Measurements from ENCODE around the gene ERC2. TPM values are rescaled to one million over a fixed set of nuclear protein-coding genes. Genes with fewer than 3 reads are reported as not detected.

The ERC2 gene
- total RNA-seq, 2 donors from 2014 or later, result 0.21 to 0.30 TPM

GRCh38 chr3:56164436-56164835 is 303.8 kb downstream of the ERC2 start:
- no peak overlapping the region for H3K4me3 ChIP-seq
- TF ChIP-seq, protein P1, sequence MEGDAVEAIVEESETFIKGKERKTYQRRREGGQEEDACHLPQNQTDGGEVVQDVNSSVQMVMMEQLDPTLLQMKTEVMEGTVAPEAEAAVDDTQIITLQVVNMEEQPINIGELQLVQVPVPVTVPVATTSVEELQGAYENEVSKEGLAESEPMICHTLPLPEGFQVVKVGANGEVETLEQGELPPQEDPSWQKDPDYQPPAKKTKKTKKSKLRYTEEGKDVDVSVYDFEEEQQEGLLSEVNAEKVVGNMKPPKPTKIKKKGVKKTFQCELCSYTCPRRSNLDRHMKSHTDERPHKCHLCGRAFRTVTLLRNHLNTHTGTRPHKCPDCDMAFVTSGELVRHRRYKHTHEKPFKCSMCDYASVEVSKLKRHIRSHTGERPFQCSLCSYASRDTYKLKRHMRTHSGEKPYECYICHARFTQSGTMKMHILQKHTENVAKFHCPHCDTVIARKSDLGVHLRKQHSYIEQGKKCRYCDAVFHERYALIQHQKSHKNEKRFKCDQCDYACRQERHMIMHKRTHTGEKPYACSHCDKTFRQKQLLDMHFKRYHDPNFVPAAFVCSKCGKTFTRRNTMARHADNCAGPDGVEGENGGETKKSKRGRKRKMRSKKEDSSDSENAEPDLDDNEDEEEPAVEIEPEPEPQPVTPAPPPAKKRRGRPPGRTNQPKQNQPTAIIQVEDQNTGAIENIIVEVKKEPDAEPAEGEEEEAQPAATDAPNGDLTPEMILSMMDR (IDR thresholded peaks at IDR 0.05), result no peak
- intact Hi-C loops (cut with DNase I), result no loop called here
- no peaks in the 10 kb centered on the region for H3K4me1 ChIP-seq
- H3K9ac ChIP-seq (ENCODE audit: low read depth in 2 of 2, low read length in 2 of 2), result no peak overlapping the region
- no peaks in the 10 kb centered on the region for H3K36me3 ChIP-seq
- no peaks in the 10 kb centered on the region for H3K27me3 ChIP-seq
- no peaks in the 10 kb centered on the region for H3K9me3 ChIP-seq
- H3K27ac ChIP-seq, result no peak overlapping the region
- no peak for DNase-seq

DNA sequence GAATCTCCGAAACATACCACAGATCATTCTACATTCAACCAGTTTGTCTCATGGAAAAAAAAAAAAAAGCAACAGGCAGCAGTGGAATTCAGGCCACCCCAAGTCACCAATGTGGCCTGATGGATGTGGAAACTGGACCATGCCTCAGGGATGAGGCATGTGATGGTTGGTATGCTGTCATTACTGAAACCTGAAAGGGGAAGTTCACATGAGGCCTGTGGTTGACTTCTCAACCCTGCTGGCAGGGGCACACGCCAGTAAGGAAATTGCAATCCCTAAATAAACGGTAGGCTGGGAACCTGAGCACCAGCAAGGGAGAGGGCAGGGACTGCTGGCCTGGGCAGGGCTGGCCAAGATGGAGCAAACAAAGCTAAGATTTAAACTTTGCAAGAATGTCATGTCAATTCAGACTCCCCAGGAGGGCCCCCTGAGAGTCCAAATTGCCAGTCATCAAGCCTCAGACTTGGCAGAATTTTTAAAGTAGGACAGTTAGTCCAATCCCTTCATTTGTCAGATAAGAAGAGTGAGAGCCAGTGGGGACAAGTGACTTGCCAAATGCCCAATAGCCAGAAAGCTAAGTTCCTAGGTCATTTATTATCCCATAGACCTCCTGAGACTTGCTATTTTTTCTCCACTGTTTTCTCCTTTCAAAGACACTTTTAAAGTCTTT is 310.4 kb downstream of the ERC2 start:
- Histone ChIP-seq H3K9ac (ENCODE audit: low read depth in 2 of 2, low read length in 2 of 2) (no peak overlapping the region), H3K4me1 (no peaks in the 10 kb centered on the region), H3K27ac (no peak overlapping the region), H3K4me3 (no peak overlapping the region), H3K9me3 (no peaks in the 10 kb centered on the region), H3K27me3 (no peaks in the 10 kb centered on the region), H3K36me3 (no peaks in the 10 kb centered on the region)
- intact Hi-C loops (cut with DNase I), result no loop called here
- TF ChIP-seq, protein P1 (IDR thresholded peaks at IDR 0.05), result no peak
- no peak for DNase-seq

DNA sequence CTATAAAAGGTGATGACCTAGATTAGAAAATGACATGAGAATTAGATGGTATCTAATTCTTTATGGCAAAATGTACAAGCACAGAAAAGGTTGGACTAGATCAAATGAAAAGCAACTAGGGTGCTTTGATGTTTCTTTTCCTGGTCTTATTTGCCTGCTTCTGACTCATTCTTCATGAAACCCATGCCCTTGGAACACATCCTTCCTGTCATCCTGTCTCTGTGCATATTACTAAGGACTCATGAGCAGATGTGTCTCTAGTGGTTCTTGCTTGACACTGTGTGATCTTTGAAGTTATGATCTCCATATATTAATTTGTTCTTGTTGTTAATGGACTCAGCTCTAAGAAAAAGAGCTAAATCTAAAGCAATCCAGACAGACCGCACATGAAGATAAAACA is 314.0 kb downstream of the ERC2 start:
- TF ChIP-seq, protein P1 (IDR thresholded peaks at IDR 0.05), result no peak
- Histone ChIP-seq H3K4me1 (no peaks in the 10 kb centered on the region), H3K27me3 (no peaks in the 10 kb centered on the region), H3K36me3 (no peaks in the 10 kb centered on the region), H3K27ac (no peak overlapping the region), H3K9ac (ENCODE audit: low read depth in 2 of 2, low read length in 2 of 2) (no peak overlapping the region), H3K9me3 (no peaks in the 10 kb centered on the region), H3K4me3 (no peak overlapping the region)
- DNase-seq, result no peak
- intact Hi-C loops (cut with DNase I), result no loop called here

- TF ChIP-seq, protein P1 (IDR thresholded peaks at IDR 0.05), result no peak
- H3K4me3 ChIP-seq, result no peak overlapping the region
- no peaks in the 10 kb centered on the region for H3K4me1 ChIP-seq
- H3K36me3 ChIP-seq, result no peaks in the 10 kb centered on the region
- no peak overlapping the region for H3K27ac ChIP-seq
- H3K9ac ChIP-seq (ENCODE audit: low read depth in 2 of 2, low read length in 2 of 2), result no peak overlapping the region
- DNase-seq, result no peak
- no peaks in the 10 kb centered on the region for H3K27me3 ChIP-seq
- no peaks in the 10 kb centered on the region for H3K9me3 ChIP-seq
- intact Hi-C loops (cut with DNase I), result no loop called here
Observed at GRCh38 chr3:56147354-56147753, 320.9 kb downstream of the ERC2 start.

- Histone ChIP-seq H3K4me1 (no peaks in the 10 kb centered on the region), H3K4me3 (no peak overlapping the region), H3K9ac (ENCODE audit: low read depth in 2 of 2, low read length in 2 of 2) (no peak overlapping the region), H3K9me3 (no peaks in the 10 kb centered on the region), H3K27ac (no peak overlapping the region), H3K27me3 (no peaks in the 10 kb centered on the region), H3K36me3 (no peaks in the 10 kb centered on the region)
- no peak for DNase-seq
- TF ChIP-seq, protein P1 (IDR thresholded peaks at IDR 0.05), result no peak
- intact Hi-C loops (cut with DNase I), result no loop called here
Observed at GRCh38 chr3:56145410-56145809, 322.9 kb downstream of the ERC2 start.
